Transverse colon (tissue), 4 donors: Measurements from ENCODE around the gene TRIM54. TPM values are rescaled to one million over a fixed set of nuclear protein-coding genes. Genes with fewer than 3 reads are reported as not detected.
"Not testable (repeated sequence)": the region's sequence is repeated elsewhere in the genome, so short reads cannot be mapped to it uniquely, and the experiment has no call there.

Experiments
- DNase-seq: peaks from one replicate; pipeline ENCODE4 v3.0.0-alpha.2; 2019
- H3K27ac ChIP-seq, 4 donors: fragments of 200-600 bp; sonication (generic); 2 replicates each; pipeline ENCODE4 v1.5.1; 2016 to 2018; ENCODE audit warnings: inconsistent platforms in 4 of 4
- H3K27me3 ChIP-seq: fragments of 200-600 bp; sonication (generic); 2 replicates; pipeline ENCODE4 v1.5.1; 2017; ENCODE audit warnings: inconsistent platforms
- H3K36me3 ChIP-seq, 4 donors: fragments of 200-600 bp; sonication (generic); 2 replicates each; pipeline ENCODE4 v1.5.1; 2017 to 2019; ENCODE audit warnings: inconsistent platforms in 4 of 4
- H3K4me1 ChIP-seq, 4 donors: fragments of 200-600 bp; sonication (generic); 2 replicates each; pipeline ENCODE4 v1.5.1; 2017 to 2020; ENCODE audit warnings: inconsistent platforms in 4 of 4
- H3K4me3 ChIP-seq, 4 donors: fragments of 200-600 bp; sonication (generic); 1 replicate in 1 of 4; 2 replicates in 3 of 4; pipeline versions ENCODE4 v1.5.1 to v1.6.1; 2017 to 2019; ENCODE audit warnings: inconsistent platforms in 4 of 4
- H3K9me3 ChIP-seq, 2 donors: fragments of 200-600 bp; sonication (generic); 2 replicates each; pipeline ENCODE4 v1.5.1; 2017 to 2019; ENCODE audit warnings: inconsistent platforms in 2 of 2
- EP300 ChIP-seq: sonication (generic); formaldehyde crosslinking; IDR thresholded peaks from one replicate; pipeline ENCODE4 v1.6.1; 2017; ENCODE audit warnings: antibody characterized with exemption, low read depth
- POLR2A ChIP-seq: fragments of 450-650 bp; IDR thresholded peaks from one replicate; pipeline ENCODE4 v1.6.1; 2016; ENCODE audit warnings: antibody characterized with exemption, mild to moderate bottlenecking, moderate library complexity
- POLR2AphosphoS5 ChIP-seq, 3 donors: sonication (generic); formaldehyde crosslinking; IDR thresholded peaks; one replicate each; pipeline ENCODE4 v1.6.1; 2016; ENCODE audit warnings: antibody characterized with exemption in 3 of 3
- WGBS, 2 donors: methylation state at CpG; one replicate each; pipeline ENCODE4 v1.1.5; 2018; ENCODE audit warnings: low coverage in 1 of 2; 5-methylcytosine and 5-hydroxymethylcytosine counted together
- in situ Hi-C, 4 donors: fragments of 200-750 bp; cut with MboI; loops; one replicate each; pipeline versions ENCODE4 v1.15.0 to v1.15.1; 2017; ENCODE audit warnings: low sequenced_read_pairs in 3 of 4, low pct_ligation_motif_present in 1 of 4, low pct_unique_long_range_greater_than_20kb in 1 of 4
- intact Hi-C: fragments of 100-400 bp; cut with DNase I; formaldehyde crosslinking; loops from one replicate; pipeline ENCODE4 v1.15.1; 2023; ENCODE audit warnings: low total_unique reads
- total RNA-seq, 4 donors: library from RNA; depleted of rRNA; stranded (reverse); fragments of >200 nt; gene quantifications; one replicate each; pipeline ENCODE4 v1.1.0, GENCODE V29; 2016
- TF ChIP-seq, protein P1 (sequence below), 5 experiments: fragments of 200-600 bp in 3 of 5; fragments of 450-650 bp in 2 of 5; sonication (generic) in 3 of 5; IDR thresholded peaks; 1 replicate in 2 of 5; 2 replicates in 3 of 5; pipeline ENCODE4 v1.5.1; 2016 to 2017; ENCODE audit warnings: antibody characterized with exemption in 5 of 5, inconsistent platforms in 3 of 5, mild to moderate bottlenecking in 2 of 5, moderate library complexity in 1 of 5

The TRIM54 gene
- total RNA-seq, 4 donors from 2014 or later: 0.40 to 1.9 (median 1.2) TPM; not detected in 1

DNA sequence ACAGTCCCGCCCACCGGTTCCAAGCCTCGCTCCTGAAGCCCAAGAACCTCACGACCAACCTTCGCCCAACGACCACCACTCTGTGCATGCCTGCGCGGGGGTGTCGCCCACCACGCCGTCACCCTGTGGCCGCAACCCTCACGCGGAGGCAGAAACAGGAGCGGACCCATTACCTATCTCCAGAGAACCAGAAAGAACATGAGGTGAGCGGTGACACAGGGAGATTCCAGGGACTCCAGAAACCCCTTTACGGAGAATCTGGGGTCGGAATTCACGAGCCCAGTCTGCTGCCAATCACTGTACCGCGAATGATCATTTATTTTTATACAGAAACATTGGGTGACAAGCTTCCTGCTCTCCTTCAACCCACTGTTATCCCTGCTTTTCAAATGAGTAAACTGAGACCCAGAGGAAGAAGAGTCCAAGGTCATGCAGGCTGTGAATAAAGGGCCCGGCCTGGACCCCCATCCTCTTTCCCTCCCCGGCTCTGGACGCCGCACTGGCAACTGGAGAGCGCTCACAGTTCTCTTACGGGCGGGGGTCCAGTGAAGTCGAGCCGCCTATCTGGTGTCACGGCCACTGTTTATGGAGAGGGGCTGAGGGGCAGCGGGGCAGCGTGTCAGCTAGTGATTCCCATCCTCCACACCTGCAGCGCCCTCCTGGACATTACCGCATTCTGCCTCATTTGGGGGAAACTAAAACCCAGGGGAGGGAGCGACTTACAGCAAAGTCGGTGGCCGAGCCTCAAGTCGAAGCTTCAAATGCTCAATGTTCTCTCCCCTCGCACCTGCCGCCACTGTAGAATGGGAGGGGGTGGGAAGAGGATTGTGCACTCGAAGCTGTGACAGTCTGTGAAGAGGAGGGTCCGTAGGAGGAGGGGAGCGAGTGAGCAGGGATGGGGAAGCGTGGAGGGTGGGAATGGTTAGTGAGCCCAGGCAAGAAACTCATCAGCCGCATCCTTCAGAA is 18.7 kb upstream of the TRIM54 start:
- Histone ChIP-seq H3K4me1 (peaks cover 14 to 36% (median 35%) of the 10 kb centered on the region in 4 donors), H3K27ac (no peak overlapping the region), H3K36me3 (no peaks in the 10 kb centered on the region), H3K4me3 (peak overlapping the region in 3 of 4 donors; percentile 26 to 57 (median 49)), H3K9me3 (no peaks in the 10 kb centered on the region), H3K27me3 (peaks cover 100% of the 10 kb centered on the region)
- intact Hi-C loops: no loop called here
- no peak for DNase-seq
- TF ChIP-seq POLR2A (no peak), POLR2AphosphoS5 (IDR thresholded peaks at IDR 0.05) (no peak), EP300 (no peak)
- TF ChIP-seq, protein P1, sequence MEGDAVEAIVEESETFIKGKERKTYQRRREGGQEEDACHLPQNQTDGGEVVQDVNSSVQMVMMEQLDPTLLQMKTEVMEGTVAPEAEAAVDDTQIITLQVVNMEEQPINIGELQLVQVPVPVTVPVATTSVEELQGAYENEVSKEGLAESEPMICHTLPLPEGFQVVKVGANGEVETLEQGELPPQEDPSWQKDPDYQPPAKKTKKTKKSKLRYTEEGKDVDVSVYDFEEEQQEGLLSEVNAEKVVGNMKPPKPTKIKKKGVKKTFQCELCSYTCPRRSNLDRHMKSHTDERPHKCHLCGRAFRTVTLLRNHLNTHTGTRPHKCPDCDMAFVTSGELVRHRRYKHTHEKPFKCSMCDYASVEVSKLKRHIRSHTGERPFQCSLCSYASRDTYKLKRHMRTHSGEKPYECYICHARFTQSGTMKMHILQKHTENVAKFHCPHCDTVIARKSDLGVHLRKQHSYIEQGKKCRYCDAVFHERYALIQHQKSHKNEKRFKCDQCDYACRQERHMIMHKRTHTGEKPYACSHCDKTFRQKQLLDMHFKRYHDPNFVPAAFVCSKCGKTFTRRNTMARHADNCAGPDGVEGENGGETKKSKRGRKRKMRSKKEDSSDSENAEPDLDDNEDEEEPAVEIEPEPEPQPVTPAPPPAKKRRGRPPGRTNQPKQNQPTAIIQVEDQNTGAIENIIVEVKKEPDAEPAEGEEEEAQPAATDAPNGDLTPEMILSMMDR (IDR thresholded peaks at IDR 0.05): no peak
- 0 to 3% methylated on average over 4 to 43 of the region's 46 CpGs for WGBS, 2 donors
- in situ Hi-C loops: no loop called here

DNA sequence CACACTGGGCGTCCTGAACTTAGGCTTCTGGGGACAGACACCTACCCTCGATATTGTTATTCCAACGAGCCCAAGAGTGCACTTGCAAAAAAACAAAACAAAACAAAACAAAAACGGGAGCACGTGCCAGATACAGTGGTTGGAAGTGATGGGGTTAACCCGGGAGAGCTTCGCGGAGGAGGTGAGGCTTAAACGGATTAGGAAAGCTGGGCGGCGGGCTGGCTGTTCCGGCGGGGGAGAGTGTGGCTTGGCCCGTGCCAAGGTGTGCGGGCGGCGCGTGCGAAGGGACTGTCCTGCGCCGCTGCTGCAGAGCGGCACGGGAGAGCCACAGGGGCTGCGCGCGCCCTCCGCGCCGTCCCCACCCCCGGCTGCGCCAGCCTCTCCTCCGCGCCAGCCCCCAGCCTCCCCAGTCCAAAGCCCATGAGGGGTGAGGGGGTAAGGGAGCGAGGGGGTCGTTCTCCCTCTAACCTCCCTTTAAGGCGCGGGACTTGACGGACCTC is 17.9 kb upstream of the TRIM54 start:
- TF ChIP-seq, protein P1 (IDR thresholded peaks at IDR 0.05): no peak
- TF ChIP-seq EP300 (no peak), POLR2AphosphoS5 (IDR thresholded peaks at IDR 0.05) (no peak), POLR2A (no peak)
- Histone ChIP-seq H3K4me1 (peaks cover 14 to 36% (median 35%) of the 10 kb centered on the region in 4 donors), H3K4me3 (peak overlapping the region in 2 of 4 donors; percentile 18 to 38), H3K36me3 (no peaks in the 10 kb centered on the region), H3K9me3 (no peaks in the 10 kb centered on the region), H3K27ac (no peak overlapping the region), H3K27me3 (peaks cover 100% of the 10 kb centered on the region)
- no peak for DNase-seq
- in situ Hi-C loops (no loop called here), intact Hi-C loops (no loop called here)
- 0 to 1% methylated on average over 12 to 38 of the region's 38 CpGs for WGBS, 2 donors

DNA sequence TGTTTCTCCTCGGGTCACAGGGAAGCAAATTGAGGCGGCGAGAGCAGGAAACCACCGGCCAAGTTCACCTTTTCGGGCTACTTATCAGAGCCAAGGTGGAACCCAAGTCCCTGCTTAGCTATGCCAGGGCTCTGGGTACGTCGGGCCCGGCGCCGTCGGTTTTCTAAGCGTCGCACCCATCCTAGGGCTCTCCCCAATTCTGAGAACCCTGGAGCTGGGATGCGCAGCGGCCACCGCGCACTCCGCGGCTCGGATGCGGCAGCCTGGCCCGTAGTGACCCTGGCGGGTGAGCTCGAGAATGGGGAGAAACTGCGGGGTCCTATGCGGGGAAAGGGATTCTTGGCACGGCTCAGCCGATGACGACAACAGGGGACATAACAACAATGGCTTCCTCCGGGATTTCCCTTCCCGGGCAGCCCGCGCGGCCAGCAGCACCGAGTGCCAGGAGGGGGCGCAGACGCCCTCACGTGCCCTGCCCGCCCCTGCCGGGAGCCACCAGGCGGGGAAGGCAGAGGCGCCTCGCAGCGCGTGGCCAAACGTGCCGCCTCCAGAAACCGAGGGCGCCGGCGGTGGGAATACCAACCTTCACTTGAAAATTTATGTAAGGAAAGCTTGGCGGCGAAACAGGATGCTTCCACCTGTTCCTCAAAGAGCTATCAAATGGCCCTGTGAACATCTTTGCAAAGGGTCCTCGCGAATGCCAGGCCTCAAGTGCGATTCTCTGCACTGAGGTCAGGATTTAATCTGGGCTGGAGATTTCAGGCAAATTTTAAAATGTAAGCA is 17.3 kb upstream of the TRIM54 start:
- peaks cover 100% of the 10 kb centered on the region for H3K27me3 ChIP-seq
- peaks cover 14 to 36% (median 35%) of the 10 kb centered on the region in 4 donors for H3K4me1 ChIP-seq
- WGBS, 2 donors: 2 to 6% methylated on average over 10 to 47 of the region's 56 CpGs
- intact Hi-C loops: no loop called here
- peak; percentile 66 for DNase-seq
- in situ Hi-C loops: no loop called here
- no peaks in the 10 kb centered on the region for H3K36me3 ChIP-seq
- H3K9me3 ChIP-seq: no peaks in the 10 kb centered on the region
- H3K4me3 ChIP-seq: peak overlapping the region in 2 of 4 donors; percentile 18 to 38
- TF ChIP-seq, protein P1 (IDR thresholded peaks at IDR 0.05): peak; percentile 25 to 45 (median 38)
- no peak for TF ChIP-seq POLR2AphosphoS5 (IDR thresholded peaks at IDR 0.05)
- H3K27ac ChIP-seq: no peak overlapping the region

DNA sequence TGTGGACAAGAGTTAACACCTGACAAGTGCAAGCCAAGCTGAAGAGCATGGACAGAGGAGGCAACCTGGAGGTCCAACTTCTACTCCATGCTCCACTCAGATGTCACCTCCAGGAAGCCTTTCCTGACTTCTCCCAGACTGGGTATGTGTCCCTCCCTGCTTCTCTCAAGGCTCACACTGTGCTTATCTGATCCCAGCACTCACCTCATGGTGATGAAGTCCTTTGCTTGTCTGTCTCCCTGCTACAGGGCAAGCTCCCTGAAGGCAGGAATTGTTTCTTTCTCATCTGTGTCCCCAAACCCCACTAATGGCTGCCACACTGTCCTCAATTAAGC is 16.7 kb upstream of the TRIM54 start:
- no peaks in the 10 kb centered on the region for H3K36me3 ChIP-seq
- no peak overlapping the region for H3K27ac ChIP-seq
- no peak overlapping the region for H3K4me3 ChIP-seq
- H3K27me3 ChIP-seq: peaks cover 100% of the 10 kb centered on the region
- no peak for TF ChIP-seq EP300
- TF ChIP-seq POLR2AphosphoS5 (IDR thresholded peaks at IDR 0.05): no peak
- no peak for TF ChIP-seq POLR2A
- TF ChIP-seq, protein P1 (IDR thresholded peaks at IDR 0.05): no peak
- in situ Hi-C loops: no loop called here
- H3K9me3 ChIP-seq: no peaks in the 10 kb centered on the region
- intact Hi-C loops: no loop called here
- peaks cover 14 to 36% (median 35%) of the 10 kb centered on the region in 4 donors for H3K4me1 ChIP-seq
- DNase-seq: no peak

DNA sequence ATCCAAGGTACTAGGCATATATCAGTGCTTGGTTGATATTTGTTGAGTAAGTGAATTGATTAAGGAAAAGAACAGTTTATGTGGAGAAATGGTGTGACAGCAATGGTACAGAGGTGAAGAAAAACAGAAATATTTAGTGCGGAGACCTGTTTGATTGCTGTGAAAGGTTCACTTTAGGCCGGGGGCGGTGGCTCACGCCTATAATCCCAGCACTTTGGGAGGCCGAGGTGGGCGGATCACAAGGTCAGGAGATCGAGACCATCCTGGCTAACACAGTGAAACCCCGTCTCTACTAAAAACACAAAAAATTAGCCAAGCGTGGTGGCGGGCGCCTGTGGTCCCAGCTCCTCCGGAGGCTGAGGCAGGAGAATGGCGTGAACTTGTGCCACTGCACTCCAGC is 13.9 kb upstream of the TRIM54 start:
- intact Hi-C loops, H3K4me3 ChIP-seq, H3K36me3 ChIP-seq, H3K9me3 ChIP-seq, DNase-seq, H3K27ac ChIP-seq, in situ Hi-C loops: not testable (repeated sequence)
- H3K27me3 ChIP-seq: peaks cover 92% of the 10 kb centered on the region
- peaks cover 8 to 20% (median 20%) of the 10 kb centered on the region in 4 donors for H3K4me1 ChIP-seq
- 92% methylated on average over 13 of the region's 13 CpGs; no CpG with 5 or more reads in 1 of the 2 donors for WGBS, 2 donors
